ENCODE data around the gene ANKZF1. TPM values are rescaled to one million over a fixed set of nuclear protein-coding genes. Genes with fewer than 3 reads are reported as not detected.

ANKZF1 gene
- total RNA-seq, 5 donors from 2014 or later (not counting 1 experiment from before 2014, with no cell fraction given), result 119 to 220 (median 194) TPM

- peaks cover 14 to 54% of the 10 kb centered on the region in 2 experiments for H3K4me1 ChIP-seq (ENCODE audit: control insufficient read depth in 1 of 2, extremely low read depth in 1 of 2, insufficient read depth in 2 of 2, low read length in 2 of 2)
- Mint-ChIP-seq H3K4me1 (peaks cover 45 to 49% (median 45%) of the 10 kb centered on the region in 3 donors), H3K4me3 (peak within 1 kb of the TSS; percentile 84 to 90 (median 86)), H3K27ac (peak within 1 kb of the TSS; percentile 95 to 99), H3K9me3 (no peaks in the 10 kb centered on the region), H3K27me3 (no peaks in the 10 kb centered on the region), H3K36me3 (peaks cover 4% of the 10 kb centered on the region)
- peak within 1 kb of the TSS; percentile 86 for H3K27ac ChIP-seq (ENCODE audit: low read length)
- DNase-seq (peak; percentile 87 to 97 (median 93)), ATAC-seq (replicated peaks in 1 of 4) (peak; percentile 92 to 96 (median 94))
- WGBS (ENCODE audit: insufficient coverage), result under 1% methylated on average over 66 of the region's 76 CpGs
- ChIA-PET POLR2A (interaction anchor here (0.6 to 1.1 kb wide), 11 partner anchors 9 to 48 kb away, joined by 3 to 9 read pairs (median 3); partner anchors contain the start of genes ANKZF1 (in 1 of the 2), ATG9A (in 1 of the 2), CNPPD1 (in 1 of the 2) and GLB1L (in 1 of the 2)), CTCF (interaction anchor here (0.6 to 1.9 kb wide), 14 partner anchors 9 to 980 kb away, joined by 3 to 11 read pairs (median 4); partner anchors contain the start of genes ABCB6 (in 1 of the 2), ANKZF1 (in 1 of the 2), ATG9A (in 1 of the 2) and CNPPD1 (in 1 of the 2))
- H3K4me3 ChIP-seq (ENCODE audit: control insufficient read depth in 1 of 2, extremely low read depth in 1 of 2, low read length in 1 of 2), result peak within 1 kb of the TSS; percentile 70 to 80
- H3K36me3 ChIP-seq (ENCODE audit: control insufficient read depth in 2 of 2, extremely low read depth in 1 of 2, insufficient read depth in 1 of 2, low read length in 1 of 2), result peaks cover 0 to 27% of the 10 kb centered on the region in 2 donors
- H3K9me3 ChIP-seq, result no peaks in the 10 kb centered on the region
- H3K27me3 ChIP-seq (replicated peaks in 1 of 2; ENCODE audit: control insufficient read depth in 2 of 2, extremely low read depth in 1 of 2, insufficient read depth in 2 of 2, low read length in 1 of 2), result no peaks in the 10 kb centered on the region
Observed at GRCh38 chr2:219206328-219207133, 23.1 kb upstream of the ANKZF1 start, which contains the start of gene ZFAND2B. ZFAND2B (plus strand) TSS chr2:219206782; CDS start chr2:219206988, 206 bp downstream.

- Histone ChIP-seq H3K4me3 (ENCODE audit: control insufficient read depth in 1 of 2, extremely low read depth in 1 of 2, low read length in 1 of 2) (peak overlapping the region; percentile 60 to 80), H3K9me3 (no peaks in the 10 kb centered on the region), H3K36me3 (ENCODE audit: control insufficient read depth in 2 of 2, extremely low read depth in 1 of 2, insufficient read depth in 1 of 2, low read length in 1 of 2) (peaks cover 0 to 27% of the 10 kb centered on the region in 2 donors), H3K27me3 (replicated peaks in 1 of 2; ENCODE audit: control insufficient read depth in 2 of 2, extremely low read depth in 1 of 2, insufficient read depth in 2 of 2, low read length in 1 of 2) (no peaks in the 10 kb centered on the region), H3K4me1 (ENCODE audit: control insufficient read depth in 1 of 2, extremely low read depth in 1 of 2, insufficient read depth in 2 of 2, low read length in 2 of 2) (peaks cover 14 to 54% of the 10 kb centered on the region in 2 experiments), H3K27ac (ENCODE audit: low read length) (peak overlapping the region; percentile 82)
- Mint-ChIP-seq H3K9me3 (no peaks in the 10 kb centered on the region), H3K36me3 (peaks cover 4% of the 10 kb centered on the region), H3K4me1 (peaks cover 45 to 50% (median 47%) of the 10 kb centered on the region in 3 donors), H3K4me3 (peak overlapping the region; percentile 84 to 90 (median 86)), H3K27me3 (no peaks in the 10 kb centered on the region), H3K27ac (peak overlapping the region; percentile 72 to 99)
- DNase-seq (peak in 1 of 35 experiments; percentile 11), ATAC-seq (replicated peaks in 1 of 4) (no peak)
- WGBS (ENCODE audit: insufficient coverage), result 35% methylated on average over 17 of the region's 22 CpGs
- POLR2A ChIA-PET, result interaction anchor here (0.6 to 1.1 kb wide), 4 partner anchors 31 to 48 kb away, joined by 3 to 9 read pairs (median 3); partner anchors contain the start of genes CNPPD1 (in 1 of the 2) and GLB1L (in 1 of the 2)
- CTCF ChIA-PET, result interaction anchor here in 1 of 2 donors (0.6 to 1.9 kb wide), 7 partner anchors 31 to 980 kb away, joined by 3 to 11 read pairs (median 6); partner anchors contain the start of gene CNPPD1
Observed at GRCh38 chr2:219207134-219207883, 22.3 kb upstream of the ANKZF1 start.

GRCh38 chr2:219207884-219208740 is 21.5 kb upstream of the ANKZF1 start:
- WGBS (ENCODE audit: insufficient coverage), result 92% methylated on average over 5 of the region's 17 CpGs
- peak overlapping the region; percentile 15 for H3K27ac ChIP-seq (ENCODE audit: low read length)
- no peak overlapping the region for H3K4me3 ChIP-seq (ENCODE audit: control insufficient read depth in 1 of 2, extremely low read depth in 1 of 2, low read length in 1 of 2)

GRCh38 chr2:219209236-219210195 is 20.1 kb upstream of the ANKZF1 start:
- H3K27ac ChIP-seq (ENCODE audit: low read length), result peak overlapping the region; percentile 49

More at GRCh38 chr2:219207884-219208740, 21.5 kb upstream of the ANKZF1 start:
- Mint-ChIP-seq H3K27ac (peak overlapping the region; percentile 72 to 99), H3K4me1 (peaks cover 45 to 50% (median 47%) of the 10 kb centered on the region in 3 donors), H3K27me3 (no peaks in the 10 kb centered on the region), H3K36me3 (peaks cover 4% of the 10 kb centered on the region), H3K4me3 (peak overlapping the region; percentile 84 to 90 (median 86)), H3K9me3 (no peaks in the 10 kb centered on the region)
- peaks cover 14 to 54% of the 10 kb centered on the region in 2 experiments for H3K4me1 ChIP-seq (ENCODE audit: control insufficient read depth in 1 of 2, extremely low read depth in 1 of 2, insufficient read depth in 2 of 2, low read length in 2 of 2)
- no peak for ATAC-seq (replicated peaks in 1 of 4)
- ChIA-PET CTCF (interaction anchor here (0.5 to 1.1 kb wide), 4 partner anchors 32 to 89 kb away, joined by 3 to 4 read pairs (median 3); partner anchors contain the start of gene CNPPD1 (in 1 of the 2)), POLR2A (interaction anchor here in 1 of 2 donors (0.5 to 0.6 kb wide), 2 partner anchors 49 to 312 kb away, joined by 3 read pairs; no protein-coding TSS in a partner anchor)
- peaks cover 0 to 27% of the 10 kb centered on the region in 2 donors for H3K36me3 ChIP-seq (ENCODE audit: control insufficient read depth in 2 of 2, extremely low read depth in 1 of 2, insufficient read depth in 1 of 2, low read length in 1 of 2)
- H3K27me3 ChIP-seq (replicated peaks in 1 of 2; ENCODE audit: control insufficient read depth in 2 of 2, extremely low read depth in 1 of 2, insufficient read depth in 2 of 2, low read length in 1 of 2), result no peaks in the 10 kb centered on the region
- H3K9me3 ChIP-seq, result no peaks in the 10 kb centered on the region
- no peak for DNase-seq

More at GRCh38 chr2:219209236-219210195, 20.1 kb upstream of the ANKZF1 start:
- POLR2A ChIA-PET, result interaction anchor here in 1 of 2 donors (1.1 kb wide), 1 partner anchor 28 kb away, joined by 3 read pairs; no protein-coding TSS in a partner anchor
- DNase-seq, result no peak
- Histone ChIP-seq H3K4me3 (ENCODE audit: control insufficient read depth in 1 of 2, extremely low read depth in 1 of 2, low read length in 1 of 2) (no peak overlapping the region), H3K27me3 (replicated peaks in 1 of 2; ENCODE audit: control insufficient read depth in 2 of 2, extremely low read depth in 1 of 2, insufficient read depth in 2 of 2, low read length in 1 of 2) (no peaks in the 10 kb centered on the region), H3K9me3 (no peaks in the 10 kb centered on the region), H3K4me1 (ENCODE audit: control insufficient read depth in 1 of 2, extremely low read depth in 1 of 2, insufficient read depth in 2 of 2, low read length in 2 of 2) (peaks cover 14 to 54% of the 10 kb centered on the region in 2 experiments), H3K36me3 (ENCODE audit: control insufficient read depth in 2 of 2, extremely low read depth in 1 of 2, insufficient read depth in 1 of 2, low read length in 1 of 2) (peaks cover 0 to 29% of the 10 kb centered on the region in 2 donors)
- H3K27ac Mint-ChIP-seq, result peak overlapping the region; percentile 72 to 99
- H3K36me3 Mint-ChIP-seq, result peaks cover 7% of the 10 kb centered on the region
- 72% methylated on average over 8 of the region's 18 CpGs for WGBS (ENCODE audit: insufficient coverage)
- no peaks in the 10 kb centered on the region for H3K9me3 Mint-ChIP-seq
- no peak for ATAC-seq (replicated peaks in 1 of 4)
- H3K4me1 Mint-ChIP-seq, result peaks cover 45 to 50% (median 47%) of the 10 kb centered on the region in 3 donors
- peak overlapping the region in 2 of 3 donors; percentile 9 to 39 for H3K4me3 Mint-ChIP-seq
- CTCF ChIA-PET, result interaction anchor here in 1 of 2 donors (1.0 kb wide), 1 partner anchor 50 kb away, joined by 4 read pairs; no protein-coding TSS in a partner anchor
- no peaks in the 10 kb centered on the region for H3K27me3 Mint-ChIP-seq
